Neural progenitor cell (in vitro differentiated cells): ENCODE results near the gene MAPK9. TPM values are rescaled to one million over a fixed set of nuclear protein-coding genes. Genes with fewer than 3 reads are reported as not detected.

Experiments
- DNase-seq: peaks from one replicate; pipeline ENCODE4 v3.0.0-alpha.2; 2016; ENCODE audit warnings: low spot score
- H2AFZ ChIP-seq: fragments of 200-600 bp; sonication (generic); replicated peaks from 2 replicates; pipeline ENCODE4 v1.6.1; 2016; ENCODE audit warnings: antibody characterized with exemption
- H3F3A ChIP-seq: fragments of 200-600 bp; sonication (generic); 2 replicates; pipeline ENCODE4 v1.6.1; 2016; ENCODE audit warnings: antibody characterized with exemption, low read depth
- H3K27ac ChIP-seq: fragments of 200-600 bp; sonication (generic); 2 replicates; pipeline ENCODE4 v1.5.1; 2016; ENCODE audit warnings: mild to moderate bottlenecking
- H3K27me3 ChIP-seq: fragments of 200-600 bp; sonication (generic); 2 replicates; pipeline ENCODE4 v1.6.1; 2016; ENCODE audit warnings: mild to moderate bottlenecking, moderate library complexity
- H3K36me3 ChIP-seq: fragments of 200-600 bp; sonication (generic); 2 replicates; pipeline ENCODE4 v1.5.1; 2016
- H3K4me1 ChIP-seq: fragments of 200-600 bp; sonication (generic); 2 replicates; pipeline ENCODE4 v1.6.1; 2016; ENCODE audit warnings: mixed run types
- H3K4me2 ChIP-seq: fragments of 200-600 bp; sonication (generic); 2 replicates; pipeline ENCODE4 v1.6.1; 2016
- H3K4me3 ChIP-seq: fragments of 200-600 bp; sonication (generic); 2 replicates; pipeline ENCODE4 v1.5.1; 2016
- H3K79me2 ChIP-seq: fragments of 200-600 bp; sonication (generic); 2 replicates; pipeline ENCODE4 v1.6.1; 2016; ENCODE audit warnings: low read depth
- H3K9ac ChIP-seq: fragments of 200-600 bp; sonication (generic); 2 replicates; pipeline ENCODE4 v1.6.1; 2016
- H3K9me3 ChIP-seq: fragments of 200-600 bp; sonication (generic); 2 replicates; pipeline ENCODE4 v1.5.1; 2016; ENCODE audit warnings: low read depth
- H4K20me1 ChIP-seq: fragments of 200-600 bp; sonication (generic); 2 replicates; pipeline ENCODE4 v1.6.1; 2016; ENCODE audit warnings: low read depth
- H3K27ac Mint-ChIP-seq: 3 replicates; pipeline ENCODE4 v1.8.0; 2021; ENCODE audit warnings: mixed read lengths
- H3K27me3 Mint-ChIP-seq: 2 replicates; pipeline ENCODE4 v1.8.0; 2022; ENCODE audit warnings: low read depth, mild to moderate bottlenecking, inconsistent platforms, moderate library complexity, mixed read lengths; ENCODE audit not compliant: insufficient read depth
- H3K36me3 Mint-ChIP-seq: 3 replicates; pipeline ENCODE4 v1.8.0; 2021; ENCODE audit warnings: mixed read lengths
- H3K4me1 Mint-ChIP-seq: 3 replicates; pipeline ENCODE4 v1.8.0; 2021; ENCODE audit warnings: mixed read lengths
- H3K4me3 Mint-ChIP-seq: 3 replicates; pipeline ENCODE4 v1.8.0; 2021; ENCODE audit warnings: mild to moderate bottlenecking, moderate library complexity, mixed read lengths
- H3K9me3 Mint-ChIP-seq: 3 replicates; pipeline ENCODE4 v1.8.0; 2020; ENCODE audit warnings: mixed read lengths
- CTCF ChIP-seq: fragments of 200-600 bp; sonication (generic); IDR thresholded peaks from 2 replicates; pipeline ENCODE4 v1.5.1; 2017; ENCODE audit warnings: antibody characterized with exemption, mild to moderate bottlenecking
- EZH2 ChIP-seq: fragments of 200-600 bp; sonication (generic); IDR thresholded peaks from 2 replicates; pipeline ENCODE4 v1.6.1; 2017; ENCODE audit warnings: antibody characterized with exemption, mild to moderate bottlenecking, moderate library complexity
- EZH2phosphoT487 ChIP-seq: fragments of 200-600 bp; sonication (generic); IDR thresholded peaks from 2 replicates; pipeline ENCODE4 v1.6.1; 2017; ENCODE audit warnings: antibody characterized with exemption
- total RNA-seq: library from RNA; depleted of rRNA; stranded (reverse); fragments of >200 nt; gene quantifications from 2 replicates; pipeline ENCODE4 v1.2.3, GENCODE V29; 2015; ENCODE audit warnings: low replicate concordance

MAPK9 gene
- total RNA-seq, 1 donor from 2014 or later, result 40.6 TPM

DNA sequence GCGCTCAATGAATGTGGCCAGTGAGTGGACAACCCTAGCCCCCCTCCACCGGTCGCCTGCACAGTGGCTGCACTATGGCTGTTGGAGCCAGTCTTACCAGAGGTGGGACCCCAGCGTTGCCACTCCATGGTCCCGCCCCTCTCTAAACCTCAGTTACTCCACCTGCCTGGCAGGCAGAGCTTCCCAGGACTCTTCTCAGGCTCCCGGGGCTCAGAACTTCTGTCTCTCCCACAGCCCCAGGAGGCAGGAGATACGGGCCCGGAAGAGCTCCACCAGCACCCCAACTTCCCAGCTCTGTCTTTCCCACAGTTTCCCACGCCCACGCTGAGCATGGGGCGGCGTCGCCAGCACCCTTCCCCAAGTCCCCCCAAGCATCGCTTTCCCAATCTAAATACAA is 83.8 kb downstream of the MAPK9 start:
- no peaks in the 10 kb centered on the region for H3K36me3 Mint-ChIP-seq
- peak overlapping the region; percentile 80 for H3K4me3 Mint-ChIP-seq
- peaks cover 8% of the 10 kb centered on the region for H3K27me3 Mint-ChIP-seq
- Histone ChIP-seq H3K27me3 (peaks cover 35% of the 10 kb centered on the region), H4K20me1 (no peaks in the 10 kb centered on the region), H3F3A (peaks cover 7% of the 10 kb centered on the region), H3K9ac (no peak overlapping the region), H3K27ac (no peak overlapping the region), H2AFZ (no peak overlapping the region), H3K79me2 (no peaks in the 10 kb centered on the region), H3K4me3 (peak overlapping the region; percentile 54), H3K4me2 (peak overlapping the region; percentile 84), H3K4me1 (no peaks in the 10 kb centered on the region), H3K36me3 (no peaks in the 10 kb centered on the region), H3K9me3 (no peaks in the 10 kb centered on the region)
- TF ChIP-seq CTCF (no peak), EZH2 (no peak), EZH2phosphoT487 (no peak)
- DNase-seq, result peak; percentile 11
- peak overlapping the region; percentile 72 for H3K27ac Mint-ChIP-seq
- H3K4me1 Mint-ChIP-seq, result peaks cover 8% of the 10 kb centered on the region
- no peaks in the 10 kb centered on the region for H3K9me3 Mint-ChIP-seq

DNA sequence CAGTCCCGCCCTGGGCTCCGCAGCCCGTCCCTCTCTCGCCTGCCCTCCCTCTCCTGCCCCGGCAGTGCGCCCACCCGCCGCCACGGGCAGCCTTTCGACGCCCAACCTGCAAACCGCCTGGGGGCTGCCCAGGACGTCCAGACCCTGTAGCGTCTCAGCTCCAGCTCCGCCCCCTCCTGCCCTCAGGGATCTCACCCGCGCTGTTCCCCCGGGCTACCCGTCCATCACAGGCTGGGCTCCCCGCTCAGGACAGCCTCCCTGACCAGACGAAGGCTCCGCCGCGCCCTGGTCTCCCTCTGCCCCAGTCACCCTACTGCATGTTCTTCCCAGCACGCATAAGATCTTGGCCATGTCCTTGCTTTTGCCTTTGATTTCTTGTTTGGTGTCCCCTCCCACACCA is 84.3 kb downstream of the MAPK9 start:
- peaks cover 8% of the 10 kb centered on the region for H3K4me1 Mint-ChIP-seq
- H3K27ac Mint-ChIP-seq, result no peak overlapping the region
- H3K27me3 Mint-ChIP-seq, result peaks cover 8% of the 10 kb centered on the region
- H3K27me3 ChIP-seq, result peaks cover 35% of the 10 kb centered on the region
- no peak overlapping the region for H3K9ac ChIP-seq
- no peaks in the 10 kb centered on the region for H3K36me3 ChIP-seq
- H3F3A ChIP-seq, result peaks cover 7% of the 10 kb centered on the region
- H3K4me3 Mint-ChIP-seq, result peak overlapping the region; percentile 80
- H3K4me1 ChIP-seq, result no peaks in the 10 kb centered on the region
- H4K20me1 ChIP-seq, result no peaks in the 10 kb centered on the region
- no peaks in the 10 kb centered on the region for H3K36me3 Mint-ChIP-seq
- peak; percentile 19 for DNase-seq
- no peaks in the 10 kb centered on the region for H3K79me2 ChIP-seq
- H3K4me2 ChIP-seq, result no peak overlapping the region
- no peaks in the 10 kb centered on the region for H3K9me3 ChIP-seq
- no peak overlapping the region for H2AFZ ChIP-seq
- no peak overlapping the region for H3K4me3 ChIP-seq
- no peak for TF ChIP-seq CTCF
- TF ChIP-seq EZH2phosphoT487, result no peak
- TF ChIP-seq EZH2, result no peak
- H3K27ac ChIP-seq, result no peak overlapping the region
- no peaks in the 10 kb centered on the region for H3K9me3 Mint-ChIP-seq

- H3K27me3 Mint-ChIP-seq, result peaks cover 8% of the 10 kb centered on the region
- Histone ChIP-seq H3K36me3 (no peaks in the 10 kb centered on the region), H3K4me2 (no peak overlapping the region), H3K4me3 (no peak overlapping the region), H3K9me3 (no peaks in the 10 kb centered on the region), H4K20me1 (no peaks in the 10 kb centered on the region), H3K27me3 (peaks cover 35% of the 10 kb centered on the region), H3K79me2 (no peaks in the 10 kb centered on the region), H3F3A (peaks cover 8% of the 10 kb centered on the region), H3K27ac (no peak overlapping the region), H3K9ac (no peak overlapping the region), H2AFZ (no peak overlapping the region), H3K4me1 (no peaks in the 10 kb centered on the region)
- peak overlapping the region; percentile 73 for H3K4me3 Mint-ChIP-seq
- H3K27ac Mint-ChIP-seq, result no peak overlapping the region
- no peak for TF ChIP-seq EZH2
- TF ChIP-seq CTCF, result no peak
- TF ChIP-seq EZH2phosphoT487, result no peak
- no peaks in the 10 kb centered on the region for H3K9me3 Mint-ChIP-seq
- DNase-seq, result no peak
- H3K36me3 Mint-ChIP-seq, result no peaks in the 10 kb centered on the region
- H3K4me1 Mint-ChIP-seq, result peaks cover 8% of the 10 kb centered on the region
Measured at GRCh38 chr5:180206993-180207392, 84.9 kb downstream of the MAPK9 start.
